B cell (primary cell): ENCODE measurements around the gene ORC2. TPM values are rescaled to one million over a fixed set of nuclear protein-coding genes. Genes with fewer than 3 reads are reported as not detected.

Experiments
- ATAC-seq: fragments of 200-7000 bp; cut with Tn5 transposase; one replicate; pipeline ENCODE4 v1.10.0; 2021; ENCODE audit warnings: low read depth, mild to moderate bottlenecking, moderate number of reproducible peaks, moderate library complexity
- CTCF ChIA-PET: fragments of 350-600 bp; sonication (Branson Sonifier 250); formaldehyde crosslinking; loops from one replicate; lab custom pipeline; 2021; ENCODE audit warnings: antibody characterized with exemption, inconsistent platforms; lab: Charles Lee
- POLR2A ChIA-PET: fragments of 350-600 bp; sonication (Branson Sonifier 250); formaldehyde crosslinking; loops from one replicate; lab custom pipeline; 2021; ENCODE audit warnings: antibody characterized with exemption; lab: Charles Lee
- DNase-seq: peaks from one replicate; pipeline ENCODE4 v3.0.0; 2013
- H2AFZ ChIP-seq: 2 replicates; pipeline ENCODE4 v1.6.1; 2012; ENCODE audit warnings: mild to moderate bottlenecking, low read depth, low read length; ENCODE audit not compliant: insufficient read depth, poor library complexity, severe bottlenecking
- H3K27ac ChIP-seq, 2 donors: 1 replicate in 1 of 2; 2 replicates in 1 of 2; pipeline ENCODE4 v1.5.1; 2012 to 2013; ENCODE audit warnings: low read length in 2 of 2, mild to moderate bottlenecking in 2 of 2, moderate library complexity in 1 of 2
- H3K27me3 ChIP-seq, 4 experiments: fragments of 200-600 bp in 1 of 4; sonication (generic) in 1 of 4; replicated peaks in 1 of 4; 1 replicate in 2 of 4; 2 replicates in 2 of 4; pipeline versions ENCODE4 v1.6.1 to v1.7.0; 2013 to 2016; ENCODE audit warnings: low read length in 3 of 4, mild to moderate bottlenecking in 2 of 4, mixed read lengths in 1 of 4, moderate library complexity in 1 of 4; ENCODE audit not compliant: insufficient read depth in 4 of 4, control insufficient read depth in 3 of 4; ENCODE audit errors: control extremely low read depth in 1 of 4
- H3K36me3 ChIP-seq, 2 experiments: replicated peaks in 1 of 2; 1 replicate in 1 of 2; 2 replicates in 1 of 2; pipeline versions ENCODE4 v1.6.1 to v1.7.1; 2013; ENCODE audit warnings: low read length in 1 of 2; ENCODE audit not compliant: insufficient read depth in 2 of 2, control insufficient read depth in 1 of 2; ENCODE audit errors: control extremely low read depth in 1 of 2, extremely low read depth in 1 of 2
- H3K4me1 ChIP-seq, 2 donors: fragments of 200-600 bp in 1 of 2; sonication (generic) in 1 of 2; 1 replicate in 1 of 2; 2 replicates in 1 of 2; pipeline versions ENCODE4 v1.5.1 to v1.6.1; 2013 to 2017; ENCODE audit warnings: low read length in 2 of 2; ENCODE audit not compliant: control insufficient read depth in 2 of 2, insufficient read depth in 2 of 2
- H3K4me2 ChIP-seq: replicated peaks from 2 replicates; pipeline ENCODE3; 2012; ENCODE audit warnings: mild to moderate bottlenecking, low read depth, low read length; ENCODE audit not compliant: poor library complexity, severe bottlenecking
- H3K4me3 ChIP-seq, 5 experiments: fragments of 200-600 bp in 1 of 5; sonication (generic) in 1 of 5; 1 replicate in 3 of 5; 2 replicates in 2 of 5; pipeline versions ENCODE4 v1.5.1 to v1.7.0; 2011 to 2016; ENCODE audit warnings: low read length in 4 of 5, mild to moderate bottlenecking in 4 of 5, low read depth in 2 of 5, control low read depth in 1 of 5, moderate library complexity in 1 of 5; ENCODE audit not compliant: insufficient read depth in 1 of 5; ENCODE audit errors: control extremely low read depth in 1 of 5, extremely low read depth in 1 of 5
- H3K79me2 ChIP-seq: fragments of 200-600 bp; sonication (generic); one replicate; pipeline ENCODE4 v1.6.0; 2016; ENCODE audit warnings: low read length; ENCODE audit not compliant: control insufficient read depth, insufficient read depth
- H3K9ac ChIP-seq: fragments of 200-600 bp; sonication (generic); 2 replicates; pipeline ENCODE4 v1.6.1; 2017; ENCODE audit warnings: mild to moderate bottlenecking, low read length, moderate library complexity
- H3K9me3 ChIP-seq, 3 donors: one replicate each; pipeline versions ENCODE4 v1.6.1 to v1.7.1; 2013; ENCODE audit warnings: low read length in 2 of 3; ENCODE audit not compliant: control insufficient read depth in 2 of 3, insufficient read depth in 1 of 3; ENCODE audit errors: control extremely low read depth in 1 of 3
- H4K20me1 ChIP-seq: 2 replicates; pipeline ENCODE4 v1.6.0; 2012; ENCODE audit warnings: mild to moderate bottlenecking, low read length; ENCODE audit not compliant: insufficient read depth, control insufficient read depth, poor library complexity, severe bottlenecking
- H3K27ac Mint-ChIP-seq: one replicate; pipeline ENCODE4 v1.8.0; 2021; ENCODE audit warnings: mixed read lengths
- H3K27me3 Mint-ChIP-seq: one replicate; pipeline ENCODE4 v1.8.0; 2021; ENCODE audit warnings: mixed read lengths
- H3K4me1 Mint-ChIP-seq: one replicate; pipeline ENCODE4 v1.8.0; 2021; ENCODE audit warnings: mixed read lengths
- H3K4me3 Mint-ChIP-seq: one replicate; pipeline ENCODE4 v1.8.0; 2021; ENCODE audit warnings: mixed read lengths
- H3K9me3 Mint-ChIP-seq: one replicate; pipeline ENCODE4 v1.8.0; 2022; ENCODE audit warnings: mixed read lengths; ENCODE audit not compliant: insufficient read depth
- EZH2 ChIP-seq: IDR thresholded peaks from 2 replicates; pipeline ENCODE4 v1.6.1; 2012; ENCODE audit warnings: borderline replicate concordance, low read depth, mild to moderate bottlenecking, moderate library complexity, low read length; ENCODE audit not compliant: insufficient read depth, poor library complexity, severe bottlenecking
- WGBS: methylation state at CpG from one replicate; pipeline ENCODE4 v1.1.5; 2013; ENCODE audit warnings: missing lambda C conversion rate; ENCODE audit not compliant: insufficient coverage; 5-methylcytosine and 5-hydroxymethylcytosine counted together
- intact Hi-C: fragments of 100-400 bp; cut with micrococcal nuclease; formaldehyde crosslinking; loops from one replicate; pipeline ENCODE4 v1.10.0; 2022
- polyA plus RNA-seq: library from polyadenylated mRNA; depleted of rRNA; stranded (reverse); fragments of >200 nt; gene quantifications from 2 replicates; pipeline ENCODE4 v1.2.3, GENCODE V29; 2012
- total RNA-seq, 2 donors: library from RNA; stranded (reverse); fragments of 120-200 nt in 1 of 2; gene quantifications; 1 replicate in 1 of 2; 2 replicates in 1 of 2; pipeline versions ENCODE4 v1.2.3 to v1.2.4, GENCODE V29; 2013 to 2022
- TF ChIP-seq, protein P1 (sequence below): fragments of 200-600 bp; IDR thresholded peaks from one replicate; pipeline ENCODE4 v1.8.0; 2022; ENCODE audit warnings: antibody characterized with exemption, mild to moderate bottlenecking

Gene ORC2
- total and polyA plus RNA-seq, 2 donors (not counting 1 experiment from before 2014, with no cell fraction given), result 6.4 to 50.6 TPM

DNA sequence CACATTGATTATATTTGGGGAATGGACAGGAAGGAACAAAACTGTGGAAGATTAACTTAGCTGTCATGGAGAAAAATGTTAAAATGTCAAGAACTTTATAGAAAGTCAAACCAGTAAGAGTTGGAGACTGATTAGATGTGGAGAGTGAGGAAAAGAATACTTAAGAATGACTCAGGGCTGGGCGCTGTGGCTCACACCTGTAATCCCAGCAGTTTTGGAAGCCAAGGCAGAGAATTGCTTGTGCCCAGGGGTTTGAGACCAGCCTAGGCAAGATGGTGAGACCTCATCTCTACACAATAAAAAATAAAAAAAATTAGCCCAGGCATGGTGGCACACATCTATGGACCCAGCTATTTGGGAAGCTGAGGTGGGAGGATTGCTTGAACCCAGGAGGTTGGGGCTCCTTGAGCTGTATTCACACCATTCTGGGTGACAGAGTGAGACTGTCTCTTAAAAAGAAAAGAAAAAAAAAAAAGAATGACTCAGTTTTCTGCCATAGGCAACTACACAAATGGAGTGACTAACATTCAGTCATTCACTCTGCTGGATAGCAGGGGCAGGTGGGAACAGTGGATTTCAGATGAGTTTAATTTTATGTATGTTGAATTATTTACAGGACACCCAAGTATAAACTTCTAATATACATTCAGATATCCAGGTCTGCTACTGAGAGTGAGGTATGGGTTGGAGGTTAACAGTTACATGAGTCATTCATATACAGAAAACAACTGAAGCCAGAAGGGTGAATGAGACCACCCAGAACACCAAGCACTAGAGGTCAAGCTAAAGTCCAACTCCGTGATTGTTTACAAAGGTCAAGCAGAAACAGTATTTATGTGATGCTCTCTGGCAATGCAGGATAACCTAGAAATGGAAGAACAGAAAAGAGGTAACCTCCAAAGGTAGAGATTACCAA is 33.9 kb downstream of the ORC2 start:
- Histone ChIP-seq H3K4me1 (no peaks in the 10 kb centered on the region), H4K20me1 (no peaks in the 10 kb centered on the region), H3K9me3 (no peaks in the 10 kb centered on the region), H3K27me3 (no peaks in the 10 kb centered on the region), H3K9ac (no peak overlapping the region), H3K36me3 (peaks cover 5 to 39% of the 10 kb centered on the region in 2 experiments), H3K79me2 (no peaks in the 10 kb centered on the region), H3K4me3 (no peak overlapping the region), H3K4me2 (no peak overlapping the region), H3K27ac (no peak overlapping the region), H2AFZ (no peak overlapping the region)
- ChIA-PET POLR2A (no interaction called here), CTCF (interaction anchor here (1.1 kb wide), 1 partner anchor 216 kb away, joined by 4 read pairs; no protein-coding TSS in a partner anchor)
- ATAC-seq (no peak), DNase-seq (no peak)
- Mint-ChIP-seq H3K27ac (no peak overlapping the region), H3K4me3 (no peak overlapping the region), H3K27me3 (no peaks in the 10 kb centered on the region), H3K9me3 (no peaks in the 10 kb centered on the region), H3K4me1 (no peaks in the 10 kb centered on the region)
- intact Hi-C loops, result no loop called here
- TF ChIP-seq EZH2, result no peak
- TF ChIP-seq, protein P1, sequence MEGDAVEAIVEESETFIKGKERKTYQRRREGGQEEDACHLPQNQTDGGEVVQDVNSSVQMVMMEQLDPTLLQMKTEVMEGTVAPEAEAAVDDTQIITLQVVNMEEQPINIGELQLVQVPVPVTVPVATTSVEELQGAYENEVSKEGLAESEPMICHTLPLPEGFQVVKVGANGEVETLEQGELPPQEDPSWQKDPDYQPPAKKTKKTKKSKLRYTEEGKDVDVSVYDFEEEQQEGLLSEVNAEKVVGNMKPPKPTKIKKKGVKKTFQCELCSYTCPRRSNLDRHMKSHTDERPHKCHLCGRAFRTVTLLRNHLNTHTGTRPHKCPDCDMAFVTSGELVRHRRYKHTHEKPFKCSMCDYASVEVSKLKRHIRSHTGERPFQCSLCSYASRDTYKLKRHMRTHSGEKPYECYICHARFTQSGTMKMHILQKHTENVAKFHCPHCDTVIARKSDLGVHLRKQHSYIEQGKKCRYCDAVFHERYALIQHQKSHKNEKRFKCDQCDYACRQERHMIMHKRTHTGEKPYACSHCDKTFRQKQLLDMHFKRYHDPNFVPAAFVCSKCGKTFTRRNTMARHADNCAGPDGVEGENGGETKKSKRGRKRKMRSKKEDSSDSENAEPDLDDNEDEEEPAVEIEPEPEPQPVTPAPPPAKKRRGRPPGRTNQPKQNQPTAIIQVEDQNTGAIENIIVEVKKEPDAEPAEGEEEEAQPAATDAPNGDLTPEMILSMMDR, result no peak
- WGBS, result 100% methylated on average over 2 of the region's 2 CpGs

DNA sequence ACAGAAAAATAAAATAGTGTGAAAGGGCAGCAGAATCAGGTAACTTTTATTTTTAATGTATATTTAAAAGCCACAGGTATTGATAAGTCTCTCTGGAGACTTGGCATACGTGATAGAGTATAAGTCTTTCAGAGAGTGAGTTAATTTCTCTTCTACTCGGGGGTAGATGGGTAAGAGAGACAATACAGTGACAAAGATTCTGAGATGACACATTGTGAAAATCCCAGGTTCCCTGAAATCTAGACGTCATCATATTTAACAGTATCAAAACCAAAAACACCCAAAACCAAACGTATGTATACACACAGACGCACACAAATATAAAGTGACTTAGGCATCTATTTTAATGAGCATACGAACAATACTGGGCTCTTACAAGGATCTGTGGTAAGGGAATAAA is 41.0 kb downstream of the ORC2 start:
- H3K4me3 Mint-ChIP-seq, result no peak overlapping the region
- H3K79me2 ChIP-seq, result no peaks in the 10 kb centered on the region
- no peak overlapping the region for H2AFZ ChIP-seq
- no peak overlapping the region for H3K4me3 ChIP-seq
- intact Hi-C loops, result no loop called here
- TF ChIP-seq, protein P1, result no peak
- TF ChIP-seq EZH2, result no peak
- no peaks in the 10 kb centered on the region for H3K27me3 ChIP-seq
- no peaks in the 10 kb centered on the region for H3K9me3 ChIP-seq
- H3K27ac Mint-ChIP-seq, result no peak overlapping the region
- no CpG with 5 or more reads among the region's 6 CpGs for WGBS
- no peaks in the 10 kb centered on the region for H3K4me1 Mint-ChIP-seq
- no peak overlapping the region for H3K9ac ChIP-seq
- H3K9me3 Mint-ChIP-seq, result no peaks in the 10 kb centered on the region
- no peaks in the 10 kb centered on the region for H3K27me3 Mint-ChIP-seq
- no peak for DNase-seq
- H3K4me2 ChIP-seq, result no peak overlapping the region
- no peak overlapping the region for H3K27ac ChIP-seq
- no peak for ATAC-seq
- no peaks in the 10 kb centered on the region for H4K20me1 ChIP-seq
- H3K4me1 ChIP-seq, result no peaks in the 10 kb centered on the region
- H3K36me3 ChIP-seq, result peaks cover 10 to 51% of the 10 kb centered on the region in 2 experiments
- POLR2A ChIA-PET, result no interaction called here
- CTCF ChIA-PET, result no interaction called here
